NOMO-1 treated with DMSO at 0.1 percent for 48 hours (cell line): Measurements from ENCODE around the gene KLC4.
"Not testable (repeated sequence)": the region's sequence is repeated elsewhere in the genome, so short reads cannot be mapped to it uniquely, and the experiment has no call there.

Experiments used
- DNase-seq: peaks from one replicate; lab custom pipeline; 2025; ENCODE audit not compliant: unreplicated experiment; lab: John Stamatoyannopoulos, UW

The KLC4 gene

GRCh38 chr6:43060755-43061633, 1.6 kb downstream of the KLC4 start:
- no peak for DNase-seq

- DNase-seq = no peak
Observed at GRCh38 chr6:43061861-43062260, 2.4 kb downstream of the KLC4 start.

GRCh38 chr6:43062818-43063217, 3.4 kb downstream of the KLC4 start:
- DNase-seq = no peak

DNA sequence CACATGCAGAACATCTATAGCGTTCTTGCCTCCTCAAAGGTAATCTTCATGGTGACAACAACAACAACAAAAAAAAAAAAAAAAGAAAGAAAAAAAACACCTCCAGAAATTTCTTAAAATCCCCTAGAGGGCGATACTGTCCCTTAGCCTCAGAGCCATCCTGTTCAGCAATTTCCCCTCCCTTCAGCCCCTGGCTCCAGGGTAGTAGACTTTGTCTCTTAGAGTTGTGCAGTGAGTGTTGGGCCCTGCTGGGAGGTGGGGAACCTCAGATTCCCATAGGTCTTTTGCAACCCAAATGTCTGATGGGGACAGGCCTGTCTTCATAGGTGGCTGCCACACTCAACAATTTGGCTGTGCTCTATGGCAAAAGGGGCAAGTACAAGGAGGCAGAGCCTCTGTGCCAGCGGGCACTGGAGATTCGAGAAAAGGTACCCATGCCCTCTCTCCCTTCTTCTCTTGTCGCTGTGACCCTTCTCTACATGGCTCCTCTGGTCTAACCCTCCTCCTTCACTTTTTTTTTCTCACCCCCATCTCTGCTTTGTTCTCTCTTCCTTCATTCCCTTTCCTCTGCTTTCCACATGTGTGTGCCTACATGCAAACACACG, 10.7 kb downstream of the KLC4 start:
- peak; percentile 55 for DNase-seq

DNA sequence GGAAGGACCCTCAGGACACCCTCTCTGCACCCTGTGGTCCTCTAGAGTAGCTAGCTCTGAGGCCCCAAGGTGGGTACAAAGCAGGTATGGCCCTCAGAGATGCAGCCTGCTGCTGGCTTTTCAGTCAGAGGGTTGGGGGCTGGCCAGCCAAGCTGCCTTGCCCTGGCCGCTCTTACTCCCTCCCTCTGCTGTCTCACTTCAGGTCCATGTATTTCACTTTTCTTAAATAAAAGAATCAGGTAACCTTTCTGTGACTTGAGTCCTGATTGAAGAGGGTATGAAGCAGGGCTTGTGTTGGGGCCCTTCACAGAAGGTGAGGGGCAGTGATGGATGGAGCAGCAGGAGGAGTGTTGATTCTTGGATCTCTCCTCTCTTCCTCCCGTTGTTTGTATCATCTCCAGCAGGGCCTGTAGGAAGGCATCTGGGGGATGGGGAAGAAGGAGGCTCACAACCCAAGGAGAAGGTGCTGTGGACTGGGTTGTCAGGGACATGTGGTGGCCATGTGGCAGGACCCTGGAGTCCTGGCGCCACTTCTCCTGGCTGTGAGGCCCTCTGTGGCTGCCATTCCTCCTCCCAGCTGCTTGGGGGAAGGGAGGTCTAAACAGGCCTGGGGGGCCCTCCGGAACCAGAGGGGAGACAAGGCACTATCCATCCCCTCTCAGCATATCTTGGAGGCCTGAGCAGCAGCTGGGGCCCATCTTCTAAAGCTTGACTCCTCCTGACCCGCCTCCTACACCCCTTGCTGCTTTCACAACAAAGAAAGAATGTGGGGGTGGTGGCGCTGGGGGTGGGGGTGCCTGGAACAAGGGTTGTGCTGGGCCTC, 15.6 kb downstream of the KLC4 start:
- no peak for DNase-seq

DNA sequence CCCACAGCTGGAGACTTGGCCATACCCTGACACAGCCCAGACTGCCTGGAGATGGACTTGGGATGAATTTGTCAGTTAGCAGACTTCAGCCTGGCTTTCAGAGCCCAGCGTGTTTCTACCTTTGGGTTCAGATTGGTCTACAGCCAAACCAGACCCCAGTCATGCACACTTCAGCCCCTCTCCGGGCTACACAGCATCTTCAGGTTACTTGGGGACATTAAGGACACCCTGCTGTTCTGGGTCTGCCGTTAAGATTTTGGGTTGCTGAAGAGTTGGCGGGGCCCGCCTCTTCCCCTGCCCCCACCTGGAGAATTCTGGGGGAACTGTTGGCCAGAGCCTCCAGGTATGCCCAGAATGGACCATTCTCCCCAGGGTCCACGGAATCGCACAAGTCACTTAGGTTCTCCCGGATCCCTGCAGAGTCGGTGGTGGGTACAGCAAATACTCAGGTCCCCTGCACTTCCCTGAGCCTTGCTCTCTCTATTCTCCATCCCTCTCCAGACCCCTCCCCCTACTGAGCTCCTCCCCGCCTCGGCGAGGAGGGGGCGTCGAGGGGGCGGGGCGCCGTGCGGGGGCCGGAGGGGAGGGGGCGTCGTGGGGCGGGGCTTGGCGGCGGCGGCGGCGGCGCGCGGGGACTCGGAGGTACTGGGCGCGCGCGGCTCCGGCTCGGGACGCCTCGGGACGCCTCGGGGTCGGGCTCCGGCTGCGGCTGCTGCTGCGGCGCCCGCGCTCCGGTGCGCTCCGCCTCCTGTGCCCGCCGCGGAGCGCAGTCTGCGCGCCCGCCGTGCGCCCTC, 16.4 kb downstream of the KLC4 start, which contains the start of gene PTK7:
Gene PTK7 (plus strand): TSS at position 645 of the 794 bp plus-strand sequence. CDS start 175 bp downstream, outside the sequence.
- DNase-seq = peak; percentile 14

GRCh38 chr6:43076464-43077332, 17.3 kb downstream of the KLC4 start:
- DNase-seq = no peak

DNA sequence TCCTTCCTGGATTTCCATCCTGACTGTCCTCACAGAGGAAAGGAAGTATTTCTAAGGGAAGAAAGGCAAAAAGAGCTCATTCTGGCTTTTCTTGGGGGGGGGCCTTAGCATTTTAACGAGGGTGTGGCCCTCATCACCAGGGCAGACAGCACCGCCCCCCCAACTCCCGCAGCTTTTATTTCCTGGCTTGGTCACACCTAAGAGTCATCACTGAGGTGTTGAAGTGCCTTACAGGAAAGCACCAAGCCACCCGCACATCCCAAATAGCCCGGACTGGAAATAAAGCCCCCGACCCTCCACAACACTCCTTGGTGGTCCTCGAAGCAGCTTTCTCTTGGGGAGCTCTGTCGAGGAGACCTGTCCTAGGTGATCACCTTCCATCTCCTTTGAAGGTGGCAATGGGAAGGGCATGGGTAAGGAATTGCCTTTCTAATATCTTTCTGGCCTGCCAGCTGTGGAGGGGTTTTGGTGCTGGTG, 17.9 kb downstream of the KLC4 start:
- DNase-seq = no peak

GRCh38 chr6:43077981-43078511, 18.6 kb downstream of the KLC4 start:
- DNase-seq = no peak

GRCh38 chr6:43078691-43079090, 19.3 kb downstream of the KLC4 start:
- no peak for DNase-seq

DNA sequence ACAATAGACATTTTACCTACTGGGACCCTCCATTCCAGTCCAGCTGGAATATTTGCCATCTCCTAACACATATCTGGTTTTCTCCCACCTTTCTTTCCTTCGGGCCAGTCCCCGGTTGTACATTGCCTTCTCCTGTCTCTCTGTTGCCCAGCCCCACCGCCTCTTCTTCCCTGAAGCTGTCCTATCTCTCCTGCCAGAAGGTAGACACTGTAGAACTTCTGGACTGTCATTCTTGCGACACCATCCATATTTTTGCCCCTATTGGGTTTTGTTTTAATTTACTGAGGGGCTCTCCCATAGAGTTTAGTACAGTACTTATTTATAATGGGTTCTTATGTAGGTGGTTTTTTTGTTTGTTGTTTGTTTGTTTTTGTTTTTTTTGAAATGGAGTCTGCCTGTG, 21.6 kb downstream of the KLC4 start:
- DNase-seq = no peak

GRCh38 chr6:43081922-43082321, 22.5 kb downstream of the KLC4 start:
- not testable (repeated sequence) for DNase-seq

GRCh38 chr6:43082806-43083655, 23.6 kb downstream of the KLC4 start:
- peak; percentile 15 for DNase-seq

GRCh38 chr6:43086022-43086658, 26.7 kb downstream of the KLC4 start:
- DNase-seq = no peak

- no peak for DNase-seq
Observed at GRCh38 chr6:43088654-43089056, 29.2 kb downstream of the KLC4 start.

DNA sequence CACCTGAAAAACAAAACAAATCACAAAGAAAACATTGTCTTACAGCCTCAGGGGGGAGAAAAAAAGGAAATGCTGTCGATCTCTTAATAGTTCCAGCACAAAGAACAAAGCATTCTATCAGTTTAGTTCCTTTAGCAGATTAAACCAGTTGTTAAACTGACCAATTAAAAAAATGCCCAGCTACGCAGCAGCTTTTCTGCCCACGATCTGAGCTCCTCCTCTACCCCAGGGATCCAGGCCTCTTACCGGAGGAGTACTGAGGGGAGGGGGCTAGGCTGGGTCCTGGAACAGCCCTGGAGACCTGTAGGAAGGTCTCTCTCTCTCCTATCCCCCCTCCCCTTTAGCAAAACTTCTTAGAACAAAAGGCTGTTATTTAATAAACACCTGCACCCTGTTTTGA, 30.0 kb downstream of the KLC4 start:
- DNase-seq = no peak

GRCh38 chr6:43089874-43090558, 30.6 kb downstream of the KLC4 start:
- DNase-seq = no peak
